ENCODE results near the gene FRMD1.
"Not testable (repeated sequence)": the region's sequence is repeated elsewhere in the genome, so short reads cannot be mapped to it uniquely, and the experiment has no call there.

Gene FRMD1

DNA sequence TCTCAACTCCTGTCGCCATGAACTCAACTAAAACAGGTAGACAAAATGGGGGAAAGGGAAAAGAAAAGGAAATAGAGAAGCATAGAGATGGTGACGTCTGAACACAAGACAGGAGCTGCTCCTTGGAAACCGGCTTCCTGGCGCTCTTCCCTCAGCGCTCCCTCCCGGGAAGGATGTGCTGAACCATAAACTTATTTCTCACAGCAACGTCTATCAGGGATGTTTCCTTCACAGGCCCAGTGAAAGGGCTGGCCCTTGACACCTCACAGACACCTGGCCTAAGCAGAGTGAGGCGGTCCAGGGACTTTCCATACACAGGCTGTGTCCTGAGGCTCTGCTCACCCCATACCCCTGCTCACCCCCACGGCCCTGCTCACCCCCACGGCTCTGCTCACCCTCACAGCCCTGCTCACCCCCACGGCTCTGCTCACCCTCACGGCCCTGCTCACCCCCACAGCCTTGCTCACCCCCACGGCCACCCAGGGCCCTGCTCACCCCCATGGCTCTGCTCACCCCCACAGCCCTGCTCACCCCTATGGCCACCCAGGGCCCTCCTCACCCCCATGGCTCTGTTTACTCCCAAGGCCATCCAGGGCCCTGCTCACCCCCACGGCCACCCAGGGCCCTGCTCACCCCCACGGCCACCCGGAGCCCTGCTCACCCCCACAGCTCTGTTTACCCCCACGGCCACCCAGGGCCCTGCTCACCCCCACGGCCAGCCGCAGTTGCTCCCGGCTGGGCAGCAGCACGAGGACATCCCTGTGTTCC, 653 bp downstream of the FRMD1 start:
- DNase-seq (ENCODE audit: low read depth in 3 of 3) = no peak

DNA sequence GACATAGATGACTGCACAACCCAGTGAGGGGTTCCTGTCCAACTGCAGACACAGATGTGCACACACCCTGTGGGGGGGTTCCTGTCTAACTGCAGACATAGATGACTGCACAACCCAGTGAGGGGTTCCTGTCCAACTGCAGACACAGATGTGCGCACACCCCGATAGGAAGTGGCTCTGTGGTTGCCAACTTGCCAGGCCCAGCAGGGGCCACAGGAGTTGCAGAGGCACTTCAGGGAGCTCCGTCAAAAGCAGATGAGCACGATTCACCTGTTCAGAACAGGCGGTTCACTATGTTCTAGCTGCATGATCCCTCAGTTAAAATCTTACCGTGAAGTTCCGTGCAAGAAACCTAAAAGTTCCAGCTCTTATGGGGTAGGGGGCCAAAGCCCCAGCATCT, 1.6 kb downstream of the FRMD1 start:
- DNase-seq (ENCODE audit: low read depth in 3 of 3) = not testable (repeated sequence)

DNA sequence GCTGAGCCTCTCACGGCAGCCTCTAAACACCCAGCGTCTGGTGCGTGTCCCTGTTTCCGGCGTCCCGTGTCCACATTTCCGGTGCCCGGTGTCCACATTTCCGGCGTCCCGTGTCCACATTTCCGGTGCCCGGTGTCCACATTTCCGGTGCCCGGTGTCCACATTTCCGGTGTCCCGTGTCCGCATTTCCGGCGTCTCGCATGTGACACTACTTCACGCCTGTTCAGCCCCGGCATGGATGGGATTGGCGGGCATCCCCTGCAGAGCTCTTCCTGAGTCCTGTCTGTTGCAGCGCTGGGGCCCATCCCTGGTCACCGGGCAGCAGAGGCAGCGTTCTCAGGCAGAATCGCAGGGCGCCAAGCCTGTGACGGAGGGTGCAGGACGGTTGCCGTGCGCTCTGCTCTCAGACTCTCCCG, 3.2 kb downstream of the FRMD1 start:
- DNase-seq (ENCODE audit: low read depth in 3 of 3) = no peak

DNA sequence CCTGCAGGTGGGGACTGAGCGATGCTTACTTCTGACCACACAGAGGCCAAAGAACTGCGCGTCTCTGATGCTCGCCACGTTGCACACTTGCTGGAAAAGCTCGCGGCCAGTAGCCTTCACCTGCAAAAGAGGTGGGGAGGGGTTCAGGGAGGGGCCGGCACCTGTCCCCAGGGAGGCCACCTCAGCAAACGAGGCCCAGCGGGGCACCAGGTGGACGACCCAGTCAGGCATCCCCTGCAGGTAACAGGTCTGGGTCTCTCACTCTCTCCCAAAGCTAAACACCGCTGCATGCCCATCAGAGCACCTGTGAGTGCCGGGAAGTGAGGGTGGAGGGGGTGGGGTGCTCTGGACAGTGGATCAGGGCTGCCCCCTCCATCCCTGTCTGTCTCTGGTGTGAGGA, 3.8 kb downstream of the FRMD1 start:
- no peak for DNase-seq (ENCODE audit: low read depth in 3 of 3)

DNA sequence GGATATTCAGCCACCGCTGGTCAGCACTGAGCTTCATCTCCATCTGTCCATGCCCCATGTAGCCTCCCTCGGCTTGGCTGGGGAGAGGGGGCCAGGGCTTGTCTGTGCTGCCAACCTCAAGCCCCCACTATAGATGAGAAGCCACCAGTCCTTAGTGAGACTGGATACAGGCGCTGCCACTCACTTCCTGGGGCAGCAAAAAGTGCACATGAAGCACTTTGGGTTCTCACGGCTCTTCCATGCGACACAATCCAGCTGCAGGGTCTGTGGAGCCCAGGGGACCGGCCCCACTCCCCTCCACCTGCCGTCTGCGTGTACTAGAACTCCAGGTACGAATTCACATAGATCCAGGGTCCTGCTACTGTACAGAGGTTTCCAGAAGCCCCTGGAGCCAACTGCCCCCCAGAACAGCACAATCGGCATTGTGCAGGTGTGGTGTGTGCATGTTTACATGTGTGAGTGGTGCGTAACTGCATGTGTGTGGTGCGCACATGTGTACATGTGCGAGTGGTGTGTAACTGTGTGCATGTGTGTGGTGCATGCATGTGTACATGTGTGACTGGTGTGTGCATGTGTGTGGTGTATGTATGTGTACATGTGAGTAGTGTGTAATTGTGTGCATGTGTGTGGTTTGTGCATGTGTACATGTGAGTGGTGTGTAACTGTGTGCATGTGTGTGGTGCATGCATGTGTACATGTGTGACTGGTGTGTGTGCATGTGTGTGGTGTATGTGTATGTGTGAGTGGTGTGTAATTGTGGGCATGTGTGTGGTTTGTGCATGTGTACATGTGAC, 4.9 kb downstream of the FRMD1 start:
- DNase-seq (ENCODE audit: low read depth in 3 of 3) = no peak

DNA sequence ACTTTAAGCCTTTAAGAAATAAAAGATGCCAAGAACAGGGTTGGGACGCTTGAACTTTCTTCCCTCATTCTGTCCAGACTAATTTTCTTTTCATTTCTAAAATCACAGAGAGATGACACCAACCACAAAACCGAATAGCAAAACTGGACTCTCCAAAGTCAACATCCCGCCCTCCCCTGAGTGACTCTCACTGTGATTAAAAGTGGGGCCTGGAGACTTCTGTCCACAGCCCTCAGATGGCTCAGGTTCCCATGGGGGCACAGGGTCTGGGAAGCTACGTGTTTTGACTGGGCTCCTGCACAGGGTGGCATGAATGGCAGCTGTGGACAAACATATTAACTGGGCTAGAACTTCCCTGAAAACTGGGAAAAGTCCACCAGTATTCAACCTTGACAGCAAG, 6.3 kb downstream of the FRMD1 start:
- no peak for DNase-seq (ENCODE audit: low read depth in 3 of 3)

DNA sequence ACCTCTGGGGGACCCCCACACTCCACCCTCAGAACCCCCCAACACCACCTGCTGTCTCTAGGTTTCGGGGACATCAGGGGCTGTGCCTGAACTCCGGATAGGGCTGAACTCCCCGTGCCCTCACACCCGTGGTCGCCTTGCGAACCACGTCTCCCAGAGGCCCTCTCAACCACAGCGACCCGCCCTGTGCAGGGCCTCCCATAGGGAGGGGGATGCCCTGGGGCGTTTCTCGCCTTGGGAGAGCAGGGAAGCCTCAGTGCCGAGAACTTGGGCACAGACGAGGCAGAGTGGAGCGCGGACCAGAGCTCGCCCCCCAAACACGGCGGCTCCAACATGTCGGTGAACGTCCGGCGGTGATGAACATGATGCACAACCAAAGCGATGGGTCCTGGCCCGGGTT, 6.8 kb downstream of the FRMD1 start:
- DNase-seq (ENCODE audit: low read depth in 3 of 3) = no peak

DNA sequence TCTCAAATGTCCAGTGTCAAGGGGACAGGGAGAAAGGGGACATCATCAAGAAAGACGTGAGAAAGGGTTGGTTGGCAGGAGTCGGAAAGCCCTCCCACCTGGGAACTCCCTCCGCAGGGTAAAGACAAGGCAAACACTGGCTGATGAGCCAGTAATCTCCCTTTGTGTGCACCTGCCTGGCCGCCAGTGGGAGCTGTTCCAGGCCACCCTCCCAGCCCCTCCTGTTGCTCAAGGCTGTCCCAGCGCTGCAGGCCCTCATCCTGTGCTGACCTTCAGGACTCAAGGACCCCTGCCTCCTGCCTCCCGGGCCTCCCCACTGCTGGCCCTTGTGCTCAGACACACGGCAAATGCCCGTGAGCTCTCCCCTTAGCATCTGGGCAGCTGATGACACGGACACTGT, 7.4 kb downstream of the FRMD1 start:
- no peak for DNase-seq (ENCODE audit: low read depth in 3 of 3)

DNA sequence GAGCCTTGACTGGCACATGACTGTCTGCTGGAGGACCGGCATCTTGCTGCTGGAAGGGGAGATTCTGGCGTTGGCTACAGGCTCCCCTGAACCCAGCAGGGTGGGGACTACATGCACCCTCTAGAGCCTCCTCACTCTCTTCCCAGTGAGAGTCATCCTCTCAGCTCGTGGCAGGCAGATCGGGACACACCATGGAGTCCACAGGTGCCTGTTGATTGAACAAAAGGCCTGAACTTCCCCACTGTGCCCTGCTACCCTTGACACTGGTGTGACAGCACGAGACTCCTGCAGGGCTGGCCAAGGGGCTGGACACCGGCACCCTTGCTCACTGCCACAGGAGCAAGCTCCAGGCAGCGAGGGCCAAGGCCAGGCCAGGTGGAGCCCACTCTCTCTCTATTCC, 8.2 kb downstream of the FRMD1 start:
- no peak for DNase-seq (ENCODE audit: low read depth in 3 of 3)

DNA sequence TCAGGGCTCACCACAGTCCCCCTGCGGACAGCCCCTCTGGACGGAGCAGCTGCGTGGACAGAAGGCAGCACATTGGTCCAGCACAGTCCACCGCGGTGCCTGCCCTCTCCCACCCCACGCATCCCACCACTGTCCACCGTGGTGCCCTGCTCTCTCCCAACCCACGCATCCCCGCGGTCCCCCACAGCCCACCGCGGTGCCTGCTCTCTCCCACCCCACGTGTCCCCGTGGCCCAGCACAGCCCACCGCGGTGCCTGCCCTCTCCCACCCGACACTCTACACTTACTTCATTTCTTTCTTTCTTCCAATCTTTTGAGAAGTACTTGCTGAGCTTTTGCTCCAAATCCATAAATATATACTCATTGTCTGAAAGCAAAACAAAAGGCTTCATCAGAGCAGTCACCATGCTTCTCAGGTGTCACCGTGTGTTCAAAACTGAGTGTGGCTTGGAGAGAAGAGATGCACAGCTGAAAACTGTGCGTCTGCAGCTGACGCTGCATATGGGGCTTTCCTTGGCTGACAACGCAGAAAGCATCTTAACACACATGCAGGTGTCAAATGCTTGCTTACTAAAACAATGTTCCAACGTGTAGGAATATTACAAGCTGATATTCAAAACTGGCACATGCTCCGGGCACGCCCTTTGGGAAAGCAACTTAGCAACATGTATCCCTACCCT, 11.8 kb downstream of the FRMD1 start:
- DNase-seq (ENCODE audit: low read depth in 3 of 3) = no peak

DNA sequence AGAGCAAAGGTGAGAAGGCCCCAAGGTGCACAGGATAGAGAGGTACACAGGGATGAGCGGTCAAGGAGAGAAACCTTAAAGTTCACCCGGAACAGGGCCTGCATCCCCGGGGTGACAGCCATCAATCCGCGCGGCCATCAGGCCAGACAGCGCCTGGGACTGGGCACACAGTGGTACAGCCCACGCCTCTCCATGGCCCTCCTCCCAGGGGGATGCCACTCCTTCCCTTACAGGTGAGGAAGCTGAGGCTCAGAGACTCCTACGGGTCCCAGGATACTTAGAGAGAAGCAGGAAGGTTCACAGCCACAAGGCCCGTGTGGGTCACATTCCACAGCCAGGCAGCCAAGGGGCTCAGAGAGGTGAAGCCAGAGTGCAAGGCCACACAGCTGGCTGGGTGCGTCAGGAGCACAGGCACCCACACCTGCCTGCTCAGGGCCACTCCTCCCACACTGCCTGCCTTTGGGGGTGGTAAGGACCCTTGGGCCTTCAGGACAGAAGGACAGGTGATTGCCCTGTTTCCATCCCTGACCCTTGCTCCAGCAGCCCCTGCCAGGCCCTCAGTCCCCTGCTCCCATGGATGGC, 14.7 kb downstream of the FRMD1 start:
- no peak for DNase-seq (ENCODE audit: low read depth in 3 of 3)

DNA sequence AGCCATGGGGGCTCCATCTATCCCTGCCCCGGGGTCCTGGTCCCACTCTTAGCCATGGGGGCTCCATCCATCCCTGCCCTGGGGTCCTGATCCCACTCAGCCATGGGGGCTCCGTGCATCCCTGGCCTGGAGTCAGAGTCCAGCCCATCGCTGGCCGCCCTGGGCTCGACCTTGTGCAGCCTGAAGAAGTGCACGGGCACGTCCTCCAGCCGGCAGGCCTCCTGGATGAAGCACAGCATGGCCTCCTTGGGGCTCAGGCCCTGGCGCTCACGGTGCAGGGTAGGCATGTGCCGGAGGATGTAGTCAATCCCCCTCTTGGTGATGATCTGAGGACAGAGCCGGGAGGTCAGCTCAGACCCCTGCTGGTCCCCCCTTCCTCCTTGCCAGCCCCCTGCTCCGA, 15.6 kb downstream of the FRMD1 start:
- DNase-seq (ENCODE audit: low read depth in 3 of 3) = no peak

DNA sequence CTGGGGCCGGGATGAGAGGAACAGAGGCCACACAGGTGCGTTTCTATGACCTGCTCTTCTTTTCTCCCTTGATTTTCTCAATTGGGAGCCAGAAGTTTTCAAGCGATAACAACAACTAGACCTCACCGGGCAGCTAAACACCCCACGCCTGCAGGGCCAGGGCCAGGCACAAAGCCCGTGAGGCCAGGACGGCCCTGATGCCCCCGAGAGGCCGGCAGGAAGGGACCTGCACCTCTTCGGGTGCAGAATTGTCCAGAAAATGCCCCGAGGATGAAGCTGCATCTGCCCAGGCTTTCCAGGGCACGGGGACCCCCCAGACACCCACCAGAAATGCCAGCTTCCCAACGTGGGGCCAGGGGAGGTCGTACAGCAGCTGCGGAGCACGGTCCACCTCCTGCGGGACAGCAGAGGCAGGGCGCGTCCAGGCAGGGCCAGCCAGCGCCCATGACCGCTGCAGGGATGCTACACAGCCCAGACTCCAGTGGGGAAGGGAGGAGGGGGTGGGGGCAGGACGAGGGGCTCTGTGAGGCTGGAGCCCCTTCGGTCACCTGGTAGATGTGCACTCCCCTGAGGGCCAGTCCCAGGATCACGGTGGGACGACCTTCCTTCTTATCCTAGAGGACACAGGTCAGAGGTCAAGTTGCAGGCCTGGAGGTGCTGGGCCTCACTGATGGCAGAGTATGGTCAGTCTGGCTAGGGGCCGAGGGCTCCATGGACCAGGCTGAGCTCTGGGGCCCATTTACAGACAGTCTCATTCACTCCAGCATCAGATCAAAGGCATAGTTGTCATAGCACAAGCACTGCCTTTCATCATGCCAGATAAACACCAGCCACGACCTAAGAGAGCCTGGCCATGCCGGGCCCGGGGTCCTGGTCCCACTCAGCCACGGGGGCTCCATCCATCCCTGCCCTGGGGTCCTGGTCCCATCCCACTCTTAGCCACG, 16.4 kb downstream of the FRMD1 start:
- DNase-seq (ENCODE audit: low read depth in 3 of 3) = no peak

DNA sequence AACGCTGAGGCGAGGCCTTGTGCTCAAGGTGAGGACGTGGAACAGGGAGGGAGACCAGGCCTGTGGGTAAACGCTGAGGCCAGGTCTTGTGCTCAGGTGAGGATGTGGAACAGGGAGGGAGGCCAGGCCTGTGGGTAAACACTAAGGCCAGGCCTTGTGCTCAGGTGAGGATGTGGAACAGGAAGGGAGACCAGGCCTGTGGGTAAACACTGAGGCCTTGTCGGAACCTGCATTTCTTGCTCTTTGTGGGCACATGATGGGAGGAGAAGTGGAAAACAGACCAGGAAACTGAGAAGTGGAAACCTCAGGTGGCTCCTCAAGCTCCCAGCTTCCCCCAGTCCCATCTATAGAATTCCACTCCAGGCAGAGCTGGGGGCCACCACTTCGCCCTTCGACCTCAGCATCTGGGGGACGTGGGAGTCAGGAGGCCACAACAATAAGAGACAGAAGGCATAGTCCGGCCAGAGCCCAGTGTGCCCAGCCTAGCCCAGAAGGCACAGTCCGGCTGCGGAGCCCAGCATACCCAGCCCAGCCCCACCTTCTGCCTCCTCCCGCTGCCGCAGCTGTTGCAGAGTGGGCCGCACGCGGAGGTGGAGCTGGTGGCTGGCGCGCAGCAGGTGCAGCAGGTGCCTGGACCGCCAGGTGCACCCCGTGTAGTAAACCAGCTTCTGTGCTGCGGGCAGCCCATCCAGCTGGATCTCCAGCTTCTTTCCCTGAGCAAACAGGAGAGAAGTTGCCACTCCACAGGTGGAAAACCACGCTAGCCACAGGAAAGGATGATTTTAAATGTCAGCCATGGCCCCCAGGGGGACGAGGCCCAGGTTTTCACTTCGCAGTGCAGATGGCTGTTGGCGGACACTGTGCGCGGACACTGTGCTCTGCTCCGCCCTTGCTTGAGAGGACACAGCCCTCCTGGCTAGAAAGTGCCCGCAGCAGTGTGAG, 17.5 kb downstream of the FRMD1 start:
- no peak for DNase-seq (ENCODE audit: low read depth in 3 of 3)

DNA sequence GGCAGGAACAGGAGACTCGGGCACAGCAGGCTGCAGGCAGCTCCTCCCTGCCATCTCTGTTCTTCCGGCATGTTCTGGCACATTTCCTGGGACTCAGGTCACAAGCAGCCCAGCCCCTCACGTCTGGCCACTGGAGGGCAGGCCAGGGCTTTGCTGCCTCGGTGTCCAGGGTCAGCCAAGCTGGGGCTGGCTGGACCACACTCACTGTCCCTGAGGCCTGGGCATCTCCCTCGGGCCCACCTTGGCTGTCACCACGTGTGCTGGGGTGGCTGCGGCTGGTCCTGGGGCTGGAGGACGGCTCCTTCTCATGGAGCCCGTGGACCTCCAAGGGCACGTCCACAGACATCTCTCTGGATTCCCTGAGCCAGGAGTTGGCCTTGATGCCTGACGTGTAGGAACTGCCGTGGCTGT, 18.5 kb downstream of the FRMD1 start:
- no peak for DNase-seq (ENCODE audit: low read depth in 3 of 3)

DNA sequence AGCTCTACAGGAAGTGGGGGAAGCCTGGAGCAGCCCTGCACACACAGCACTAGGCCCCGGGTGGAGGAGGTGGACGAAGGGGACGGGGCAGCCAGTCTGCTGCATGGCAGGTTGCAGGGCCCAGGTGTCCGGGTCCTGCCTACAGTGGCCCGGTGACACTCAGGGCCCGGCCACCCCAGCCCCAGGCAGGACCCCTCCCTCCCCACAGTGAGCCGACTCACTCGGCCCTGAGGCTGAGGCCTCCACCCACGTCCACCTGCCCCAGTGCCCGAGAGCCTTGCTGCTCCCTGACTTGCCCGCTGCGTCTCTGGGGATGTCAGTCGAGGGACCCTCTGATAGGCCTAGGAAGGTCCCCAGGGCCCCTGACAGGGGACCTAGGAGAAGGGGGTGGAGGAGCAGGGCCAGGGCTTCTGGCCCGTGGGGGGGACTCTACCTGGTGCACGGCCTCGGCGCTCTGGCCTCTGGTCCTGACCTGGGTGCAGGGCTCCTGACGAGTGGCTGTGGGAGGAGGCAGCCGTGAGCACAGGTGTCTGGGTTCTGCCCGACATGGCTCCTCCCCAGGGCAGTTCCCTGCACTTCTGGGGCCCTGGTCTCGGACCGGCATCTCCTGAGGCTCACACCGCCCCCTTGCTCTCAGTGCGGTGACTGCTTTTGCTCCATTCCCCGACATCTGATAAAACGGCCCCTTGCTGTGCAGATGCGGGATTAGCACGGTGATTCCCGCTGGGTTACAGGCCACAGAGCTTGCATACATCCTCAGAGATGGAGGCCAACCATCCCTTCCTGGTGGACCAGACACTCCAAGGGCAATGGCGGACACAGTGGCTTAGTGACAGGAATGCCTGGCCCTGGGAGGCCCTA, 20.1 kb downstream of the FRMD1 start:
- DNase-seq (ENCODE audit: low read depth in 3 of 3) = no peak

DNA sequence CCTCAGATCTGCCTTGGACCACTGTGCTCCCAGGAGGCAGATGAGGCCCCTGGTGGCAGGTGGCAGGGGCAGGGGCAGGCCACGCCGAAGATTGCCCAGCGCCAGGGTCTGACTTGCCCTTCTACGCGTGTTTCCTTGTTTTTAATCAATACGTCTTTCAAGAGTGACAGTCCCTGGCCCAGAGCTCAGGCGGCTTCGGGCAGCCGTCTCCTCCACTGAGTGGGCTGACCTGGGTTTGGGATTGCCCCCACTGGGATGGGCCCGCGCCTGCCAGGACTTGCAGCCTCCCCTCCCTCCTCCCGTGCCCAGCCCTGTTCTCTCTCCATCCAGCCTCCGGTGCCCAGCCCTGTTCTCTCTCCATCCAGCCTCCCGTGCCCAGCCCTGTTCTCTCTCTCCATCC, 21.2 kb downstream of the FRMD1 start:
- no peak for DNase-seq (ENCODE audit: low read depth in 3 of 3)

DNA sequence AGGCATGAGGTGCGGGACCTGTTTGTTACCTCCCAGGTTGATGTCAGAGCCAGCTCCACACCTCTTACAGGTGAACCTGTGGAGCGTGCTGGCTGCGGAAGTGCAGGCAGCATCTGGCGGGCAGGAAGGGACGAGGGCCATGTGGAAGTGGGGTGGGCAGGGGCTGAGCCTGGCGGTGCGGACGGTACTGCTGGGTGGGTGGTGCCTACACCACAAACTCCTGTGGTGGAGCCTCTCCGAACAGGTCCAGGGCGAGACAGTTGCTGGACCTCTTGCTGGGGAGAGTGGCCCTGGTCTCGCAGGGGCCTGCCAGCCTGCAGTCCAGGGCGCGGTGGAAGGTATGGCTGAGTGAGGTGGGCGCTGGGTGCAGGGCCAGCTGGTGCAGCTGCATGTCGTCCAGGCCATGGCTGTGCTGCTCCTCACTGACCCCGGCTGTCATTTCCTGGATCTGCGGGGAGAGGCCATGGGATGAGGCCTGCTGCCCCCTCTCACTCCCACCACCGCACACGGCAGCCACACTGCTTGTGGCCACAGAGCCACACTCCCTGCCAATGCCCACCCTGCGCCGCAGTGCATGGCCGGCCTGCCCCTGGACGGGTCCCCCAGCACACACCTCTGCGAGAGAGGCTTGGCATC, 22.0 kb downstream of the FRMD1 start:
- DNase-seq (ENCODE audit: low read depth in 3 of 3) = no peak

Measured in stimulated activated CD4-positive, alpha-beta T cell treated with anti-CD3 and anti-CD28 coated beads, TNF-alpha, amount 100 ng/mL, for 24 hours (primary cell).